KBM-7 (cell line): ENCODE data around the gene TMEM80.
A peak's percentile ranks its signal among the peaks of the same experiment; 100 is the strongest.

Experiments
- DNase-seq: peaks from one replicate; pipeline ENCODE4 v3.0.0-alpha.2; 2015
- in situ Hi-C: fragments of 300-500 bp; cut with MboI; formaldehyde crosslinking; loops from 2 replicates; pipeline ENCODE4 v1.14.3; 2020; ENCODE audit warnings: low sequenced_read_pairs, low pct_unique_long_range_greater_than_20kb, mixed read lengths

TMEM80 gene

GRCh38 chr11:709109-709997 is 13.7 kb downstream of the TMEM80 start:
- no peak for DNase-seq
- in situ Hi-C loops: no loop called here

- DNase-seq: no peak
- in situ Hi-C loops: no loop called here
Measured at GRCh38 chr11:714436-714835, 18.8 kb downstream of the TMEM80 start.

GRCh38 chr11:719214-720016 is 23.8 kb downstream of the TMEM80 start:
- no peak for DNase-seq
- in situ Hi-C loops: no loop called here

GRCh38 chr11:720017-720641 is 24.5 kb downstream of the TMEM80 start:
- no peak for DNase-seq
- in situ Hi-C loops: no loop called here

- in situ Hi-C loops: no loop called here
- DNase-seq: peak; percentile 27
Measured at GRCh38 chr11:720642-721246, 25.1 kb downstream of the TMEM80 start.

- in situ Hi-C loops: no loop called here
Measured at GRCh38 chr11:721247-721740, 25.7 kb downstream of the TMEM80 start.

GRCh38 chr11:721741-722345 is 26.2 kb downstream of the TMEM80 start:
- in situ Hi-C loops: no loop called here
- peak; percentile 66 for DNase-seq

More at GRCh38 chr11:721247-721740, 25.7 kb downstream of the TMEM80 start:
- DNase-seq: no peak

- in situ Hi-C loops: no loop called here
- no peak for DNase-seq
Measured at GRCh38 chr11:722346-722811, 26.8 kb downstream of the TMEM80 start.

- in situ Hi-C loops: no loop called here
Measured at GRCh38 chr11:723120-723883, 27.7 kb downstream of the TMEM80 start.

GRCh38 chr11:724049-724777 is 28.6 kb downstream of the TMEM80 start:
- no peak for DNase-seq
- in situ Hi-C loops: no loop called here

More at GRCh38 chr11:723120-723883, 27.7 kb downstream of the TMEM80 start:
- DNase-seq: peak; percentile 30

GRCh38 chr11:724778-725386 is 29.3 kb downstream of the TMEM80 start:
- in situ Hi-C loops: no loop called here
- DNase-seq: no peak

GRCh38 chr11:725624-726202 is 30.1 kb downstream of the TMEM80 start:
- in situ Hi-C loops: no loop called here
- DNase-seq: no peak

- in situ Hi-C loops: no loop called here
- DNase-seq: peak; percentile 26
Measured at GRCh38 chr11:726278-727220, 30.9 kb downstream of the TMEM80 start.

- no peak for DNase-seq
- in situ Hi-C loops: no loop called here
Measured at GRCh38 chr11:727281-727701, 31.7 kb downstream of the TMEM80 start.

- in situ Hi-C loops: no loop called here
- peak; percentile 80 for DNase-seq
Measured at GRCh38 chr11:727859-728748, 32.5 kb downstream of the TMEM80 start.
